Measurements from ENCODE around the gene FOCAD.

DNA sequence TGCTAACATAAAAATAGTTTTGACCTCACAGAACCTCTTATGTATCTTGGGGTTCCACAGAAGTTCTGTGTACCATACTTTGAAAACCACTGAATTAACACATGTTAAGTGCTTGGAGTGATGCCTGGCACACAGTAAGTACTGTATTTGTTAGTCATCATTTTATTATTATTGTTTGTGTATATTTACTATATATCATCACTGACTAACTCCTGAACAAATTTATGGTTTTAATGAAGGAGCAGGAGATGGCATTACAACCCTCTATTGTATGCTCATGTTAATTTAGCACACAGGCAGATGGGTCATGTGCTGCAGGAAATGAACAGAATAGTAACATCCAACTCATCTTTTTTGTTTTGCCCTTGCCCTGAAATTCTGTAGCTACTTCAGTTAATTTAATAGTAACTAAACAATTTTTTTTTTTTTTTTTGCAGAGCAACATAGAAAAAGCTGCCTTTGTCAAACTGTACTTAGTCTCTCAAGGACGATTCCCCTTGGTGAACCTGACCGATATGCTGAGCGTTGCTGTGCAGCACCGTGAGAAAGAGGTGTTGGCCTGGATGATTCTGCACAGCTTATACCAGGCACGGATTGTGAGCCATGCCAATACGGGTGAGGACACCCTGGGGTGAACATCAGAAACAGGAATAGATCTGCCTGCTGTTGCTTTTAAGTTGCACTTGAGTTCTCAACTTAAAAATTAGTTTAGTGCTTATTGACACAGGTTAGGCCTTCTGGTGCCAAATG is 302.0 kb downstream of the FOCAD start:
- no peak for TF ChIP-seq CTCF (IDR thresholded peaks at IDR 0.05)
- no peak for TF ChIP-seq EZH2 (IDR thresholded peaks at IDR 0.05; ENCODE audit: borderline replicate concordance, insufficient read depth, low read depth, low read length, poor library complexity, severe bottlenecking)
